ENCODE measurements around the gene ANAPC13. TPM values are rescaled to one million over a fixed set of nuclear protein-coding genes. Genes with fewer than 3 reads are reported as not detected.

The ANAPC13 gene
- total and polyA plus RNA-seq, 10 donors, result 31.1 to 64.8 (median 50.3) TPM

GRCh38 chr3:134446800-134447199 lies 39.0 kb downstream of the ANAPC13 start:
- TF ChIP-seq POLR2A (IDR thresholded peaks at IDR 0.05) (no peak), CTCF (IDR thresholded peaks at IDR 0.05 in 8 of 11, conservative IDR thresholded peaks at IDR 0.05 in 3 of 11) (no peak)
- Histone ChIP-seq H3K27ac (peak overlapping the region in 6 of 8 donors; percentile 7 to 57 (median 32)), H3K4me3 (no peak overlapping the region), H3K36me3 (no peaks in the 10 kb centered on the region), H3K4me1 (peaks cover 0 to 11% (median 0%) of the 10 kb centered on the region in 6 donors), H3K27me3 (replicated peaks in 1 of 7) (peaks cover 0 to 15% (median 0%) of the 10 kb centered on the region in 7 donors), H3K9me3 (peaks cover 0 to 21% (median 10%) of the 10 kb centered on the region in 8 donors)
- WGBS, 5 donors, result 27 to 42% (median 34%) methylated on average over 3 of the region's 3 CpGs
- intact Hi-C loops (cut with DNase I; ENCODE audit: low total_unique reads), result no loop called here
- no peak for DNase-seq

DNA sequence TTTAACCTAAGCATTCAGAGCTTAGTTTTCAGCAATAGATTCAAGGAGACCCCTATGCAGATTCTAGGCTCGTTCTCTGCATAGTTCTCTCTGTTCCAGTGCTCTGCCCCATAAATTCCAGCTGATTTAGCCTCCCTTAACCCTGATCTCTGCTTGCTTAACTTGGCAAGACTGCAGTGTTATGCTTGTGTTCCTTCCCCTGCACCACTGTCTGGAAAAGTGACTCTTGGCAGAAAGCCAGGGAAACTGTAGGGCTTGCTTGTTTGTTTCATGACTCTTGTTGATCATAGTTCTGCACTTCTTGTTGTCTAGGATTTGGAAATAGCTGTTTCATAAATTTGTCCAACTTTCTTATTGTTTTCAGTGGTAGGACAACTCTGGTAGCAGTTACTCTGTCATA lies 40.1 kb downstream of the ANAPC13 start:
- peaks cover 0 to 11% (median 0%) of the 10 kb centered on the region in 6 donors for H3K4me1 ChIP-seq
- no peak overlapping the region for H3K4me3 ChIP-seq
- peaks cover 0 to 15% (median 0%) of the 10 kb centered on the region in 7 donors for H3K27me3 ChIP-seq (replicated peaks in 1 of 7)
- H3K36me3 ChIP-seq, result no peaks in the 10 kb centered on the region
- H3K27ac ChIP-seq, result peak overlapping the region in 4 of 8 donors; percentile 14 to 57 (median 45)
- 27 to 92% (median 64%) methylated on average over 1 of the region's 1 CpG for WGBS, 5 donors
- intact Hi-C loops (cut with DNase I; ENCODE audit: low total_unique reads), result no loop called here
- peaks cover 0 to 21% (median 10%) of the 10 kb centered on the region in 8 donors for H3K9me3 ChIP-seq
- no peak for TF ChIP-seq POLR2A (IDR thresholded peaks at IDR 0.05)
- peak in 1 of 3 donors; percentile 75 for TF ChIP-seq POLR2AphosphoS5 (IDR thresholded peaks at IDR 0.05)
- DNase-seq, result no peak

- no peak for DNase-seq
- Histone ChIP-seq H3K27ac (peak overlapping the region in 1 of 8 donors; percentile 17), H3K27me3 (replicated peaks in 1 of 7) (peaks cover 0 to 15% (median 0%) of the 10 kb centered on the region in 7 donors), H3K36me3 (no peaks in the 10 kb centered on the region), H3K4me1 (peaks cover 0 to 9% (median 0%) of the 10 kb centered on the region in 6 donors), H3K9me3 (peaks cover 0 to 21% (median 10%) of the 10 kb centered on the region in 8 donors), H3K4me3 (no peak overlapping the region)
- WGBS, 5 donors, result 89 to 93% (median 92%) methylated on average over 1 of the region's 1 CpG
- TF ChIP-seq CTCF (IDR thresholded peaks at IDR 0.05 in 8 of 11, conservative IDR thresholded peaks at IDR 0.05 in 3 of 11), result no peak
- TF ChIP-seq POLR2AphosphoS5 (IDR thresholded peaks at IDR 0.05), result no peak
- no peak for TF ChIP-seq POLR2A (IDR thresholded peaks at IDR 0.05)
- intact Hi-C loops (cut with DNase I; ENCODE audit: low total_unique reads), result no loop called here
Observed at GRCh38 chr3:134445095-134445494, 40.7 kb downstream of the ANAPC13 start.

DNA sequence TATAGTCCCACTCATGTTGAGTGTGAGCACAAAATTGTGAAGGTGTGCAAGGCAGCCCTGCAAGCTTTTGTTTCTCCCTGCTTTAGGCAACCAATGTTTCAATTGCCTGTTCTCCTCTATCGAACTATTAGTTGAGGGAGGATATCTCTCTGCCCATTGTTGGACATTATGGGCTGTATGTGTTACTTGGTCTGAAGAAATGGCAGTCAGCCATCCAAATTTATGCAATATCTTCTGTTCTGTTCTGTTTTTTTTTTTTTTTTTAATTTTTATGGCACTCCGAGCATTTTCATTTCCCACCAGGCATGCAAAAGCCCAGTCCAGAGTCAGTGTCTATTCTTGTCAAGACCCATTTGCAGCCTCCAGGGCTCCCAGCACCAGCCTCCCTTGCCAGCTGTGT lies 44.0 kb downstream of the ANAPC13 start:
- intact Hi-C loops (cut with DNase I; ENCODE audit: low total_unique reads), result no loop called here
- H3K9me3 ChIP-seq, result peaks cover 0 to 21% (median 10%) of the 10 kb centered on the region in 8 donors
- no peak for DNase-seq
- peaks cover 0 to 3% (median 0%) of the 10 kb centered on the region in 7 donors for H3K27me3 ChIP-seq (replicated peaks in 1 of 7)
- H3K4me3 ChIP-seq, result no peak overlapping the region
- no peak overlapping the region for H3K27ac ChIP-seq
- no peak for TF ChIP-seq POLR2AphosphoS5 (IDR thresholded peaks at IDR 0.05)
- H3K36me3 ChIP-seq, result no peaks in the 10 kb centered on the region
- peaks cover 0 to 3% (median 0%) of the 10 kb centered on the region in 6 donors for H3K4me1 ChIP-seq
- WGBS, 5 donors, result 78 to 88% (median 86%) methylated on average over 2 of the region's 2 CpGs

DNA sequence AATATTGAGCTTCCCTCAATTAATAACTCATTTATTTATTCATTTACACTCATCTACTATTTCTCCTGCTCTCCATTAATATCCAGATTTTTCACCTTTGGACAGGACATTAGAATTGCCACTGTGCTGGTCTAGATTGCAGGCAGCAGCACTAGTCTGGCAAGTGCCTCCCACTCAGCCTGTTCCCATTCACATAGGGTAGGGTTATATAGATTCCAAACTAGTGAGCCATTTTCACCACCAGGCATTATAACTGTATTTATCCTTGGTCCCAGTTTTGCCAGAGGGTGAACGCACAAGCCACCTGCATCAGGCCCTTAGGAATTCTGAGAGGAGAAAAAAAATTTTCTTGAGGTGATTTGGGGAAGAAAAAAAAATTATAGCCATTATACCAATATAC lies 44.5 kb downstream of the ANAPC13 start:
- H3K9me3 ChIP-seq, result peaks cover 0 to 21% (median 10%) of the 10 kb centered on the region in 8 donors
- TF ChIP-seq POLR2AphosphoS5 (IDR thresholded peaks at IDR 0.05), result no peak
- no peak for TF ChIP-seq CTCF (IDR thresholded peaks at IDR 0.05 in 8 of 11, conservative IDR thresholded peaks at IDR 0.05 in 3 of 11)
- TF ChIP-seq POLR2A (IDR thresholded peaks at IDR 0.05), result no peak
- H3K27me3 ChIP-seq (replicated peaks in 1 of 7), result no peaks in the 10 kb centered on the region
- DNase-seq, result no peak
- intact Hi-C loops (cut with DNase I; ENCODE audit: low total_unique reads), result no loop called here
- 81 to 96% (median 92%) methylated on average over 1 of the region's 1 CpG for WGBS, 5 donors
- H3K4me3 ChIP-seq, result no peak overlapping the region
- H3K27ac ChIP-seq, result no peak overlapping the region
- H3K4me1 ChIP-seq, result no peaks in the 10 kb centered on the region
- H3K36me3 ChIP-seq, result no peaks in the 10 kb centered on the region
